Breast epithelium (tissue), 4 donors: ENCODE measurements around the gene CENPC. TPM values are rescaled to one million over a fixed set of nuclear protein-coding genes. Genes with fewer than 3 reads are reported as not detected.

Experiments
- DNase-seq, 2 donors: peaks; one replicate each; pipeline ENCODE4 v3.0.0-alpha.2; 2019; ENCODE audit warnings: low spot score in 2 of 2
- H3K27ac ChIP-seq, 2 donors: fragments of 200-600 bp; sonication (generic) in 1 of 2; one replicate each; pipeline ENCODE4 v1.5.1; 2016 to 2019; ENCODE audit warnings: mild to moderate bottlenecking in 1 of 2
- H3K27me3 ChIP-seq, 2 donors: fragments of 200-600 bp; sonication (generic) in 1 of 2; one replicate each; pipeline versions ENCODE4 v1.5.1 to v1.6.0; 2017 to 2019; ENCODE audit warnings: control low read depth in 1 of 2, mild to moderate bottlenecking in 1 of 2
- H3K36me3 ChIP-seq: fragments of 200-600 bp; one replicate; pipeline ENCODE4 v1.5.1; 2019
- H3K4me1 ChIP-seq, 2 donors: fragments of 200-600 bp; sonication (generic); one replicate each; pipeline ENCODE4 v1.5.1; 2016 to 2019; ENCODE audit warnings: control low read depth in 1 of 2
- H3K4me3 ChIP-seq, 3 donors: fragments of 200-600 bp; sonication (generic); 1 replicate in 2 of 3; 2 replicates in 1 of 3; pipeline ENCODE4 v1.5.1; 2016 to 2019; ENCODE audit warnings: mild to moderate bottlenecking in 3 of 3, moderate library complexity in 2 of 3
- H3K9me3 ChIP-seq, 2 donors: fragments of 200-600 bp; sonication (generic) in 1 of 2; one replicate each; pipeline ENCODE4 v1.5.1; 2016 to 2019; ENCODE audit warnings: control low read depth in 1 of 2
- POLR2A ChIP-seq: fragments of 450-650 bp; IDR thresholded peaks from one replicate; pipeline ENCODE4 v1.6.1; 2016; ENCODE audit warnings: antibody characterized with exemption, mild to moderate bottlenecking, moderate library complexity
- POLR2AphosphoS5 ChIP-seq, 3 donors: sonication (generic); formaldehyde crosslinking; IDR thresholded peaks; one replicate each; pipeline ENCODE4 v1.6.1; 2017; ENCODE audit warnings: antibody characterized with exemption in 3 of 3
- intact Hi-C: fragments of 100-400 bp; cut with DNase I; formaldehyde crosslinking; loops from one replicate; pipeline ENCODE4 v1.15.1; 2023; ENCODE audit warnings: low total_unique reads
- total RNA-seq, 3 donors: library from RNA; depleted of rRNA; stranded (reverse); fragments of >200 nt; gene quantifications; one replicate each; pipeline ENCODE4 v1.1.0, GENCODE V29; 2016
- TF ChIP-seq, protein P1 (sequence below), 3 donors: fragments of 450-650 bp; IDR thresholded peaks; one replicate each; pipeline ENCODE4 v1.5.1; 2016 to 2017; ENCODE audit warnings: antibody characterized with exemption in 3 of 3, mild to moderate bottlenecking in 3 of 3, moderate library complexity in 3 of 3

The CENPC gene
- total RNA-seq, 3 donors from 2014 or later: 30.7 to 67.6 (median 45.9) TPM

DNA sequence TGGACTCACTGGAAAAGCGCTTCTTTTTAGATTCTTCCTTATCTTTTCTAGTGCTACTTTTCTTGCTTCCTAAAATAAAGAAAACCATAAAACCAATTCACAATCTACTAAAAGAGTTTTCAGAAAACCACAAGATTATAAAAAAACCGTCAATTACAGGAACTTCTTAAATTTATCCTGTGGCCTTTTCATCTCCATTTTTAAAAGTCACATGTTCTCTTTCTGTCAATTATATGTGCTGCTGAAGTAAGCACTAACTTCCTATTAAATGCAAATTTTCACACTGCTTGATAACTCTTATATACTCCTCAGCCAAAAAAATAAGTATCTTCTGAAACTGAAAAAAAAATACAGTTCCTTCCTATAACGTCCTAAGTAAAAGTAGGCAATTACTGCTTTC, 32.8 kb downstream of the CENPC start:
- Histone ChIP-seq H3K27ac (no peak overlapping the region), H3K4me1 (no peaks in the 10 kb centered on the region), H3K9me3 (no peaks in the 10 kb centered on the region), H3K27me3 (no peaks in the 10 kb centered on the region), H3K36me3 (no peaks in the 10 kb centered on the region), H3K4me3 (no peak overlapping the region)
- DNase-seq: no peak
- intact Hi-C loops: no loop called here
- TF ChIP-seq, protein P1, sequence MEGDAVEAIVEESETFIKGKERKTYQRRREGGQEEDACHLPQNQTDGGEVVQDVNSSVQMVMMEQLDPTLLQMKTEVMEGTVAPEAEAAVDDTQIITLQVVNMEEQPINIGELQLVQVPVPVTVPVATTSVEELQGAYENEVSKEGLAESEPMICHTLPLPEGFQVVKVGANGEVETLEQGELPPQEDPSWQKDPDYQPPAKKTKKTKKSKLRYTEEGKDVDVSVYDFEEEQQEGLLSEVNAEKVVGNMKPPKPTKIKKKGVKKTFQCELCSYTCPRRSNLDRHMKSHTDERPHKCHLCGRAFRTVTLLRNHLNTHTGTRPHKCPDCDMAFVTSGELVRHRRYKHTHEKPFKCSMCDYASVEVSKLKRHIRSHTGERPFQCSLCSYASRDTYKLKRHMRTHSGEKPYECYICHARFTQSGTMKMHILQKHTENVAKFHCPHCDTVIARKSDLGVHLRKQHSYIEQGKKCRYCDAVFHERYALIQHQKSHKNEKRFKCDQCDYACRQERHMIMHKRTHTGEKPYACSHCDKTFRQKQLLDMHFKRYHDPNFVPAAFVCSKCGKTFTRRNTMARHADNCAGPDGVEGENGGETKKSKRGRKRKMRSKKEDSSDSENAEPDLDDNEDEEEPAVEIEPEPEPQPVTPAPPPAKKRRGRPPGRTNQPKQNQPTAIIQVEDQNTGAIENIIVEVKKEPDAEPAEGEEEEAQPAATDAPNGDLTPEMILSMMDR (IDR thresholded peaks at IDR 0.05): no peak
- no peak for TF ChIP-seq POLR2AphosphoS5 (IDR thresholded peaks at IDR 0.05)
- TF ChIP-seq POLR2A: no peak

DNA sequence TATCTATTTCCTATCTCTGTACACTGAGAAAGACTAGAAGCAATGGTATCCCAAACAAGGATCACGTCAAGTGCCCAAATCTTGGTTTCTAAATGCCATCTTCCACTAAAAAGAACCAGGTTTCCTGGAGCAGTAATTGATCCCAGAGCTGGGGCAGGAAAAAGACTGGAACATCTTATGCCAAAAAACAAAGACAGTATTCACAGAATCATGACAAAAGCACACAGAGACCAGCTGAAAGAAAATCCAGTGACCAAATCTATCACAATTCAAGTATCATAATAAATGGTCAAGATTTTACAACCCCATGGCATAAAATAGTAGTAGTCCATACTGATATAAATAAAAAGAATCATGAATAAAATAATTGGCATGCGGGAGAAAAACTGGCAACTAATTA, 44.9 kb downstream of the CENPC start:
- H3K4me3 ChIP-seq: no peak overlapping the region
- intact Hi-C loops: no loop called here
- H3K27ac ChIP-seq: no peak overlapping the region
- DNase-seq: no peak
- no peaks in the 10 kb centered on the region for H3K9me3 ChIP-seq
- H3K4me1 ChIP-seq: no peaks in the 10 kb centered on the region
- TF ChIP-seq, protein P1 (IDR thresholded peaks at IDR 0.05): no peak
- H3K36me3 ChIP-seq: no peaks in the 10 kb centered on the region
- no peaks in the 10 kb centered on the region for H3K27me3 ChIP-seq

DNA sequence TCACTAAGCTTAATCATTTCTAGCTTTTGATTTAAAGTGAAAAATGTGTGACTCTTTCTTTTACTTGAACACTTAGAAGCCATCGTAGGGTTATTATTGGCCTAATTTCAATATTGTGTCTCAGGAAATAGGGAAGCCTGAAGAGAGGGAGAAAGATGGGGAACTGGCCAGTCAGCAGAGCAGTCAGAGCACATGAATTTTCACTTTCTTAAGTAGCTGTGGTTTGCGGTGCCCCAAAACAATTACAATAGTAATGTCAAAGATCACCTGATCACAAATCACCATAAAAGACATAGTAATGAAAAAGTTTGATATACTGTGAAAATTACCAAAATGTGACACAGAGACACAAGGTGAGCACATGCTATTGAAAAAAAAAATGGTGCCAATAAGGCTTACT, 45.5 kb downstream of the CENPC start:
- TF ChIP-seq POLR2AphosphoS5 (IDR thresholded peaks at IDR 0.05) (no peak), POLR2A (no peak)
- TF ChIP-seq, protein P1 (IDR thresholded peaks at IDR 0.05): no peak
- no peak overlapping the region for H3K4me3 ChIP-seq
- no peak overlapping the region for H3K27ac ChIP-seq
- H3K27me3 ChIP-seq: no peaks in the 10 kb centered on the region
- intact Hi-C loops: no loop called here
- no peaks in the 10 kb centered on the region for H3K9me3 ChIP-seq
- no peak for DNase-seq
- no peaks in the 10 kb centered on the region for H3K4me1 ChIP-seq
- H3K36me3 ChIP-seq: no peaks in the 10 kb centered on the region

DNA sequence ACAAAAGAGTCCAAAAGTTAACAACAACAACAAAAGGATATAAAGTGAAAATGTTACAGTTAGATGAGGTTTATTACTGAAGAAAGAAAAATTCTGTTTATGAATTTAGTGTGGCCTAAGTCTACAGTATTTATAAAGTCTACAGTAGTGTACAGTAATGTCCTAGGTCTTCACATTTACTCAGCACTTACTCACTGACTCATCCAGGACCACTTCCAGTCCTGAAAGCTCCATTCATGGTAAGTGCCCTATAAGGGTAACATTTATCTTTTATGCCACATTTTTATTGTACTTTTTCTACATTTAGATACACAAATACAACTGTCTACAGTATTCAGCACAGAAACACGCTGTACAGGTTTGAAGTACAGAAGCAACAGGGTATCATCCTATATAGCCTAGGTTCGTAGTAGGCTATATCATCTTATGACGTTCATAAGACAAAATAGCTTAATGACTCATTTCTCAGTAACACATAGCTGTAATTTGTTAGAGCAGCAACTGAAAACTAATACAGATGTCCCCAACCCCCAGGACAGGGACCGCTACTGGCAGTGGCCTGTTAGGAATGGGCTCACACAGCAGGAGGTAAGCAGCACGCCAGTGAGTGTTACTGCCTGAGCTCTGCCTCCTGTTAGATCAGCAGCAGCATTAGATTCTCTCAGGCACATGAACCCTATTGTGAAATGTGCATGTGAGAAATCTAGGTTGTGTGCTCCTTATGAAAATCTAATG, 61.3 kb downstream of the CENPC start:
- Histone ChIP-seq H3K9me3 (peaks cover 0 to 20% of the 10 kb centered on the region in 2 donors), H3K4me3 (no peak overlapping the region), H3K27ac (no peak overlapping the region), H3K27me3 (no peaks in the 10 kb centered on the region), H3K4me1 (no peaks in the 10 kb centered on the region), H3K36me3 (no peaks in the 10 kb centered on the region)
- intact Hi-C loops: no loop called here
- DNase-seq: no peak
- TF ChIP-seq, protein P1 (IDR thresholded peaks at IDR 0.05): no peak
- TF ChIP-seq POLR2AphosphoS5 (IDR thresholded peaks at IDR 0.05): no peak
- TF ChIP-seq POLR2A: no peak

DNA sequence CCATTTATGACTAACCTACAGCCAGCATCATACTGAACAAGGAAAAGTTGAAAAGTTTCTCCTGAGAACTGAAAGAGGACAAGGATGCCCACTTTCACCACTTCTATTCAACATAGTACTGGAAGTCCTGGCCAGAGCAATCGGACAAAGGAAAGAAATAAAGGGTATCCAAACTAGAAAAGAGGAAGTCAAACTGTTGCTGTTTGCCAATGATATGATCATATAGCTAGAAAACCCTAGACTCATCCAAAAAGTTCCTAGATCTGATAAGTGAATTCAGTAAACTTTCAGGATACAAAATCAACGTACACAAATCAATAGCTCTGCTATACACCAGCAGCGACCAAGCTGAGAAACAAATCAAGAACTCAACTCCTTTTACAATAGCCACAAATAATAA, 64.5 kb downstream of the CENPC start:
- Histone ChIP-seq H3K4me3 (no peak overlapping the region), H3K27ac (no peak overlapping the region), H3K36me3 (peaks cover 5% of the 10 kb centered on the region), H3K9me3 (peaks cover 0 to 20% of the 10 kb centered on the region in 2 donors), H3K4me1 (no peaks in the 10 kb centered on the region), H3K27me3 (no peaks in the 10 kb centered on the region)
- DNase-seq: no peak
- TF ChIP-seq POLR2AphosphoS5 (IDR thresholded peaks at IDR 0.05) (no peak), POLR2A (no peak)
- TF ChIP-seq, protein P1 (IDR thresholded peaks at IDR 0.05): no peak
- intact Hi-C loops: no loop called here
